ENCODE data around the gene TBC1D16. TPM values are rescaled to one million over a fixed set of nuclear protein-coding genes. Genes with fewer than 3 reads are reported as not detected.

TBC1D16 gene
- total and polyA plus RNA-seq, 4 donors: 7.3 to 48.5 (median 16.5) TPM

DNA sequence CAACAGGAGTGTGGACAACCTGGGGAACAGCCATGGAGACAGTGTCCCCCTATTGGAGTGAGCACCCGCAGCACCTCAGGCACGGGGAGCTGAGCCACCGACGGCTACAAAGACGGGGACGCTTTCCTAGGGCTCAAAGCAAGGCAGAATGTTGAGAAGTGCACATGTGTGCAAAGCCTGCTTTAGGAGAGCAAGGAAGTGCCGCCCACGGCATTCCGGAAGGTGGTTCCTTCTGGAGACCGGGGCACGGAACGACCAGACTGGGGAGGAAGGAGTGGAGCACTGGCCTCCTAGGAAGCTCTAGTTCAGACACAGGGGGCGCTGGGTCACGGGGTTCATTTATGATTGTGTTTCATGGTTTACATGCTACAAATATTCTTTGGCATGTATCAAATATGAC is 52.2 kb downstream of the TBC1D16 start:
- peaks cover 0 to 28% (median 6%) of the 10 kb centered on the region in 5 donors for H3K4me1 ChIP-seq (ENCODE audit: control insufficient read depth in 5 of 5, insufficient read depth in 5 of 5, low read length in 5 of 5)
- H3K27ac ChIP-seq (ENCODE audit: low read depth in 1 of 2, low read length in 1 of 2): no peak overlapping the region
- H3K9ac ChIP-seq (ENCODE audit: insufficient read depth in 1 of 2, low read length in 2 of 2): no peak overlapping the region
- DNase-seq (no peak), ATAC-seq (ENCODE audit: insufficient read depth, low FRiP score) (no peak)
- H3K27me3 ChIP-seq (ENCODE audit: control insufficient read depth in 3 of 3, insufficient read depth in 3 of 3, low read length in 2 of 3): no peaks in the 10 kb centered on the region
- H3K4me3 ChIP-seq: no peak overlapping the region
- TF ChIP-seq, protein P1, sequence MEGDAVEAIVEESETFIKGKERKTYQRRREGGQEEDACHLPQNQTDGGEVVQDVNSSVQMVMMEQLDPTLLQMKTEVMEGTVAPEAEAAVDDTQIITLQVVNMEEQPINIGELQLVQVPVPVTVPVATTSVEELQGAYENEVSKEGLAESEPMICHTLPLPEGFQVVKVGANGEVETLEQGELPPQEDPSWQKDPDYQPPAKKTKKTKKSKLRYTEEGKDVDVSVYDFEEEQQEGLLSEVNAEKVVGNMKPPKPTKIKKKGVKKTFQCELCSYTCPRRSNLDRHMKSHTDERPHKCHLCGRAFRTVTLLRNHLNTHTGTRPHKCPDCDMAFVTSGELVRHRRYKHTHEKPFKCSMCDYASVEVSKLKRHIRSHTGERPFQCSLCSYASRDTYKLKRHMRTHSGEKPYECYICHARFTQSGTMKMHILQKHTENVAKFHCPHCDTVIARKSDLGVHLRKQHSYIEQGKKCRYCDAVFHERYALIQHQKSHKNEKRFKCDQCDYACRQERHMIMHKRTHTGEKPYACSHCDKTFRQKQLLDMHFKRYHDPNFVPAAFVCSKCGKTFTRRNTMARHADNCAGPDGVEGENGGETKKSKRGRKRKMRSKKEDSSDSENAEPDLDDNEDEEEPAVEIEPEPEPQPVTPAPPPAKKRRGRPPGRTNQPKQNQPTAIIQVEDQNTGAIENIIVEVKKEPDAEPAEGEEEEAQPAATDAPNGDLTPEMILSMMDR (IDR thresholded peaks at IDR 0.05; ENCODE audit: control extremely low read depth, extremely low read depth): no peak
- WGBS, 2 donors: 80 to 94% methylated on average over 14 of the region's 14 CpGs
- no peaks in the 10 kb centered on the region for H3K9me3 ChIP-seq (ENCODE audit: control insufficient read depth in 4 of 4, insufficient read depth in 3 of 4, low read length in 3 of 4)
- no peaks in the 10 kb centered on the region for H3K36me3 ChIP-seq (ENCODE audit: control insufficient read depth in 4 of 4, insufficient read depth in 4 of 4, low read length in 4 of 4)

DNA sequence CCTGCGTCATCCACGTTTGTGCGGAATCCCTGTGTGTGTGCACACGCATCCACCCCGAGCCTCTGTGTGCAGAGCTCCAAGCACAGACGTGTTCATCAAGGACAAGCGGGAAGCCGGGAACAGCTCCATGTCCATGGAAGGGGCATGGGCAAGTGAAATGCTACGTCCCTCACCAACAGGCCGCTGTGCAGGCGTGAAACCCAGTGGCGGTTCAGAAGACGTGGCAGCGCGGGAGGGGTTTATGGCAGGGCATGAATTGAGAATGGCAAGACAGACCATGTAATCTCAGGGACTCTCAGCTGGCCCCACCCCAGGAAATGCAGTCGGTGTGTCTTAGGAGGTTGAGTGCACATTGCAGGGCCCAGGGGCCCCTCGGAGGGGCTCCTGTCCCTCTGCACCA is 52.7 kb downstream of the TBC1D16 start:
- no peak overlapping the region for H3K27ac ChIP-seq (ENCODE audit: low read depth in 1 of 2, low read length in 1 of 2)
- TF ChIP-seq, protein P1 (IDR thresholded peaks at IDR 0.05; ENCODE audit: control extremely low read depth, extremely low read depth): no peak
- no peak overlapping the region for H3K4me3 ChIP-seq
- peaks cover 0 to 2% (median 0%) of the 10 kb centered on the region in 4 donors for H3K36me3 ChIP-seq (ENCODE audit: control insufficient read depth in 4 of 4, insufficient read depth in 4 of 4, low read length in 4 of 4)
- no peak overlapping the region for H3K9ac ChIP-seq (ENCODE audit: insufficient read depth in 1 of 2, low read length in 2 of 2)
- DNase-seq (no peak), ATAC-seq (ENCODE audit: insufficient read depth, low FRiP score) (no peak)
- H3K27me3 ChIP-seq (ENCODE audit: control insufficient read depth in 3 of 3, insufficient read depth in 3 of 3, low read length in 2 of 3): no peaks in the 10 kb centered on the region
- H3K4me1 ChIP-seq (ENCODE audit: control insufficient read depth in 5 of 5, insufficient read depth in 5 of 5, low read length in 5 of 5): peaks cover 0 to 23% (median 4%) of the 10 kb centered on the region in 5 donors
- H3K9me3 ChIP-seq (ENCODE audit: control insufficient read depth in 4 of 4, insufficient read depth in 3 of 4, low read length in 3 of 4): no peaks in the 10 kb centered on the region
- WGBS, 2 donors: 93 to 94% methylated on average over 17 of the region's 17 CpGs

DNA sequence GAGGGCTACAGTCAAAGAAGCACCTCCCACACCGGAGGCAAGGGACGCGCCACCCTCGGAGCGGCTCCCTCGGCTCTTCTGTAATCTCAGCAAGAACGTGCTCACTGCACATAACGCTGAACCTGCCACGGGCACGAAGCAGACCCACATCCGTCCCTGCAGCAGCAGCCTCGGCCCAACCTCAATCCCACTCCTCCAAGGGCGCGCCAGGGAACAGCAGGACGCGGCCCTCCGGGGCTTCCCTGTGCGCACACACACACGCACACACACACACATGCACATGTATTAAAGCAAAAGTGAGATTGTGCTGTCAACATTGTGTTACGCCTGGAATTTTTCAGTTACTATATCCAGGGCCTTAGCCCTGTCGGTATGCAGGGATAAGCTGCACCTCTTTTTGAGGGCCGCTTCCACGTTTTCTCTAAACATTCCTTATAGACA is 54.0 kb downstream of the TBC1D16 start:
- DNase-seq (no peak), ATAC-seq (ENCODE audit: insufficient read depth, low FRiP score) (no peak)
- Histone ChIP-seq H3K27ac (ENCODE audit: low read depth in 1 of 2, low read length in 1 of 2) (no peak overlapping the region), H3K4me1 (ENCODE audit: control insufficient read depth in 5 of 5, insufficient read depth in 5 of 5, low read length in 5 of 5) (peaks cover 0 to 10% (median 0%) of the 10 kb centered on the region in 5 donors), H3K9me3 (ENCODE audit: control insufficient read depth in 4 of 4, insufficient read depth in 3 of 4, low read length in 3 of 4) (no peaks in the 10 kb centered on the region), H3K9ac (ENCODE audit: insufficient read depth in 1 of 2, low read length in 2 of 2) (no peak overlapping the region), H3K36me3 (ENCODE audit: control insufficient read depth in 4 of 4, insufficient read depth in 4 of 4, low read length in 4 of 4) (peaks cover 0 to 8% (median 0%) of the 10 kb centered on the region in 4 donors), H3K27me3 (ENCODE audit: control insufficient read depth in 3 of 3, insufficient read depth in 3 of 3, low read length in 2 of 3) (no peaks in the 10 kb centered on the region), H3K4me3 (no peak overlapping the region)
- 94 to 97% methylated on average over 23 of the region's 23 CpGs for WGBS, 2 donors
- TF ChIP-seq, protein P1 (IDR thresholded peaks at IDR 0.05; ENCODE audit: control extremely low read depth, extremely low read depth): no peak

DNA sequence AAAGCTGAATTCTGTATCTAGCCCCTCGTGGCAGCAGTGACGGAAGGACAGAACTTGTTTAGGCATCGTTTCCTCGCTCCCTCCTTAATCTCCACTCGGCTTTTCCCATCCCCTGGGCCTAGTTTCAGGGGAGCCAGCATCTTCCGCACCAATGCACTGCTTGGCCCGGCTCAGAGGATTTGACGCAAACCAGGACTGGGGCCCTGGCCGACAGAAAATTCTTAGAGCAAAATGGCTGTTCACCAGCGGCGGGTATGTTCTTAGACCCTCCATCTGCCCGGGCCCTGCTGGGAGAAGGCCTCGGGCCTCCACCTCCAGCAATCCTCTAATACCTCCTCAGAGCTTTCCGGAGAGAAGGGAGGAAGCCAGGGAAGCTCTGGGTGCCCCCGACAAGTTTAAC is 54.6 kb downstream of the TBC1D16 start:
- Histone ChIP-seq H3K4me1 (ENCODE audit: control insufficient read depth in 5 of 5, insufficient read depth in 5 of 5, low read length in 5 of 5) (peaks cover 0 to 4% (median 0%) of the 10 kb centered on the region in 5 donors), H3K4me3 (no peak overlapping the region), H3K9me3 (ENCODE audit: control insufficient read depth in 4 of 4, insufficient read depth in 3 of 4, low read length in 3 of 4) (no peaks in the 10 kb centered on the region), H3K36me3 (ENCODE audit: control insufficient read depth in 4 of 4, insufficient read depth in 4 of 4, low read length in 4 of 4) (peaks cover 0 to 11% (median 0%) of the 10 kb centered on the region in 4 donors), H3K9ac (ENCODE audit: insufficient read depth in 1 of 2, low read length in 2 of 2) (no peak overlapping the region), H3K27me3 (ENCODE audit: control insufficient read depth in 3 of 3, insufficient read depth in 3 of 3, low read length in 2 of 3) (no peaks in the 10 kb centered on the region), H3K27ac (ENCODE audit: low read depth in 1 of 2, low read length in 1 of 2) (no peak overlapping the region)
- TF ChIP-seq, protein P1 (IDR thresholded peaks at IDR 0.05; ENCODE audit: control extremely low read depth, extremely low read depth): no peak
- DNase-seq (no peak), ATAC-seq (ENCODE audit: insufficient read depth, low FRiP score) (no peak)
- 90% methylated on average over 15 of the region's 15 CpGs for WGBS, 2 donors

Measured in lung (tissue), 12 donors.